ENCODE data around the gene GABRG3. TPM values are rescaled to one million over a fixed set of nuclear protein-coding genes. Genes with fewer than 3 reads are reported as not detected.

Gene GABRG3
- total and polyA plus RNA-seq, 12 donors = 0.08 to 1.1 (median 0.44) TPM; not detected in 5

DNA sequence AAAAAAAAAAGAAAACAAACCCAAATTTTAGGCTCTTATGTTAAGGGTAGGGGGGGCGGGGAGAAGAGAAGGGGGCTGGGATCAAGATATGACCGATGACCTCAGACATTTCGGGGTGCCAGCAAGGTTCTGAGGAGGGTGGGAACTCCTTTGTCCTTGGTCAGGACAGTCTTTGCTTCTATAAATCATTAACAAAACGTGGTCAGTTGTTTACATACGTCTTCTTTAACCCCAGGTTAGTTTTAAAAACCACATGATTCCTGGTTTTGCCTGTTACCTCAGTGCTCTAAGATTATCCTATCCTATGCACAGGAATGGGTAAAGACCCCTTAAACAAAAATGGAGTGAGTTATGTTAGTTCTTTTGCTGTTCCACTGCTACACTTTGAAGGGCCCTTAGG is 285.5 kb downstream of the GABRG3 start:
- no peak for DNase-seq
- H3K4me3 ChIP-seq = no peak overlapping the region
- H3K9me3 ChIP-seq (replicated peaks in 1 of 3) = no peaks in the 10 kb centered on the region
- H3K4me1 ChIP-seq (replicated peaks in 1 of 2) = no peaks in the 10 kb centered on the region
- WGBS, 4 donors = 73 to 85% (median 76%) methylated on average over 5 of the region's 5 CpGs
- TF ChIP-seq, protein P1, sequence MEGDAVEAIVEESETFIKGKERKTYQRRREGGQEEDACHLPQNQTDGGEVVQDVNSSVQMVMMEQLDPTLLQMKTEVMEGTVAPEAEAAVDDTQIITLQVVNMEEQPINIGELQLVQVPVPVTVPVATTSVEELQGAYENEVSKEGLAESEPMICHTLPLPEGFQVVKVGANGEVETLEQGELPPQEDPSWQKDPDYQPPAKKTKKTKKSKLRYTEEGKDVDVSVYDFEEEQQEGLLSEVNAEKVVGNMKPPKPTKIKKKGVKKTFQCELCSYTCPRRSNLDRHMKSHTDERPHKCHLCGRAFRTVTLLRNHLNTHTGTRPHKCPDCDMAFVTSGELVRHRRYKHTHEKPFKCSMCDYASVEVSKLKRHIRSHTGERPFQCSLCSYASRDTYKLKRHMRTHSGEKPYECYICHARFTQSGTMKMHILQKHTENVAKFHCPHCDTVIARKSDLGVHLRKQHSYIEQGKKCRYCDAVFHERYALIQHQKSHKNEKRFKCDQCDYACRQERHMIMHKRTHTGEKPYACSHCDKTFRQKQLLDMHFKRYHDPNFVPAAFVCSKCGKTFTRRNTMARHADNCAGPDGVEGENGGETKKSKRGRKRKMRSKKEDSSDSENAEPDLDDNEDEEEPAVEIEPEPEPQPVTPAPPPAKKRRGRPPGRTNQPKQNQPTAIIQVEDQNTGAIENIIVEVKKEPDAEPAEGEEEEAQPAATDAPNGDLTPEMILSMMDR (IDR thresholded peaks at IDR 0.05) = no peak
- TF ChIP-seq POLR2A (IDR thresholded peaks at IDR 0.05) = no peak
- no peak overlapping the region for H3K27ac ChIP-seq
- intact Hi-C loops (cut with DNase I) = no loop called here
- no peaks in the 10 kb centered on the region for H3K36me3 ChIP-seq (replicated peaks in 1 of 2)
- no peaks in the 10 kb centered on the region for H3K27me3 ChIP-seq

DNA sequence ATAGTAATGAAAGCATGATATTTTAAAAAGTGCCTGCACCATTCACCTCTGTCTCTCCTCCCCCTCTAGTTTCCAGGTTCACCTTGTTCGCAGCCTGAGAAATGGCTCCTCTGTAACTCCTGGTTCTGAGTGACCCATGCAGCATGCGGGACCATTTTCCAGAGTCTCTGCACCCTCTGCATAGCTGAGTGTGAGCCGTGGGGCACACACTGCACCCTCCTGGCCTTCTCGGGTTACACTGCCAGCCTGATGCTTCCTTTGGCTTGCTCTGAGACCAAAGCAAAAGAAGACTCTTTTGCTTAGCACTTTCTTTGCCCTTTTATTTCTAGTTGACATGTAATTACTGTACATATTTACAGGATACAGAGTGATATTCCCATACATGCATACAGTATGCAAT is 287.3 kb downstream of the GABRG3 start:
- H3K4me1 ChIP-seq (replicated peaks in 1 of 2) = no peaks in the 10 kb centered on the region
- TF ChIP-seq POLR2A (IDR thresholded peaks at IDR 0.05) = no peak
- no peak overlapping the region for H3K27ac ChIP-seq
- H3K9me3 ChIP-seq (replicated peaks in 1 of 3) = no peaks in the 10 kb centered on the region
- no peak for DNase-seq
- no peak overlapping the region for H3K4me3 ChIP-seq
- no peaks in the 10 kb centered on the region for H3K36me3 ChIP-seq (replicated peaks in 1 of 2)
- 57 to 78% (median 65%) methylated on average over 4 of the region's 4 CpGs for WGBS, 4 donors
- no peaks in the 10 kb centered on the region for H3K27me3 ChIP-seq
- intact Hi-C loops (cut with DNase I) = no loop called here

DNA sequence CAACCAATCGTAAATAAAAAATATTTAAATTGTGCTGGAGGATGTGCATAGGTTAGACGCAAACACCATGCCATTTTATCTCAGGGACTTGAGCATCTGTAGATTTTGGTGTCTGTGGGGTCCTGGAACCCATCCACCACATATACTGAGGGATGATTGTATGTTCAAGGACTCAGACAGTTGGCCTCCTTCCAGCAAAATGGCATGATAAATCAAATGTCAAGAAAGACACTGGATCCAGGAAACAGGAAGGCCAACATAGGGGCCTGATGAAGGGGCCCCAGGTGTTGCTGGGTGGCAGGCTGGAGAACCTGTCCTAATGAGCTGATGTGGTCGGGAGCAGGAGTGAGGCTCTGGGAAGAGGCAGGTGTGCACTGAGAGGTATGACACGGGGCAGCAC is 289.5 kb downstream of the GABRG3 start:
- Histone ChIP-seq H3K4me1 (replicated peaks in 1 of 2) (no peaks in the 10 kb centered on the region), H3K27ac (no peak overlapping the region), H3K4me3 (no peak overlapping the region), H3K27me3 (no peaks in the 10 kb centered on the region), H3K36me3 (replicated peaks in 1 of 2) (no peaks in the 10 kb centered on the region), H3K9me3 (replicated peaks in 1 of 3) (no peaks in the 10 kb centered on the region)
- WGBS, 4 donors = 67 to 91% (median 74%) methylated on average over 4 of the region's 4 CpGs
- TF ChIP-seq, protein P1 (IDR thresholded peaks at IDR 0.05) = no peak
- TF ChIP-seq POLR2A (IDR thresholded peaks at IDR 0.05) = no peak
- DNase-seq = no peak
- intact Hi-C loops (cut with DNase I) = no loop called here

DNA sequence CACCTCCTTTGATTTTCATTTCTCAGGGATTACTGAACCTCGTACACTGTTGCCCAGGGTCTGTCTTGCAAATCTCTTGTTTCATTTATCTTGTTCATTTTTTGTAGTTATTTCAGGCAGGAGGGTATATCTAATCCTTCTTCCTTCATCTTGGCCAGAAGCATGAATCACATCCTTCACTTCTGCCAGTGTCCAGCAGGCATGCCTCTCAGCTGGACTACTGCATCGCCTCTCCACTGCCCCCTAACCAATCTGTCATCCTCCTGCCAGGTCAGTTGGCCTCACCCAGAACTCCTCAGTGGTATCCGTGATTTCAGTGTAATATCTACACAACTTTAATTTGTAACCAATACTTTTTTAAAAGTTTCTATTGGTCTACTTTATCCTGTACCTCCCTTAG is 297.9 kb downstream of the GABRG3 start:
- TF ChIP-seq, protein P1 (IDR thresholded peaks at IDR 0.05) = no peak
- TF ChIP-seq POLR2A (IDR thresholded peaks at IDR 0.05) = no peak
- no peaks in the 10 kb centered on the region for H3K36me3 ChIP-seq (replicated peaks in 1 of 2)
- H3K4me3 ChIP-seq = no peak overlapping the region
- H3K27ac ChIP-seq = no peak overlapping the region
- no peaks in the 10 kb centered on the region for H3K27me3 ChIP-seq
- no peak for DNase-seq
- WGBS, 4 donors = 58 to 76% (median 65%) methylated on average over 3 of the region's 3 CpGs
- H3K4me1 ChIP-seq (replicated peaks in 1 of 2) = no peaks in the 10 kb centered on the region
- H3K9me3 ChIP-seq (replicated peaks in 1 of 3) = no peaks in the 10 kb centered on the region
- intact Hi-C loops (cut with DNase I) = no loop called here

DNA sequence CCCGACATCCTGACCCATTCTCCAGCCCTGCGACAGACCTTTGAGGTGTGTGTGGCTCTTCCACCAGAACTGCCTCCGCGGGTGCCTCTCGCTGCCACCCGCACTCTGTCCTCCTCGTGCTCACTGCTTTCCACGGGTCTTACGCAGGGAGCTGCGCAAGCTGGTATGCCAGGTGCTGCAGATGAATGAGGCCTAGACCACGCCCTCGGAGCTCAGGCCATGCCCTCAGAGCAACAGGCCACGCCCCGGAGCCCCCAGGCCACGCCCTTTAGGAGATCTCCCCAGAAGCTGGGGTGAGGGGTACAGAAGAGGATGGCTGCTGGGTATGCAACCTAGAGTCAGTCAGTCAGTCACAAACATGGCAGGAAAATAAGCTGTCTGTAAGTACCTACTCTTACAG is 300.3 kb downstream of the GABRG3 start:
- Histone ChIP-seq H3K4me1 (replicated peaks in 1 of 2) (no peaks in the 10 kb centered on the region), H3K36me3 (replicated peaks in 1 of 2) (no peaks in the 10 kb centered on the region), H3K27me3 (no peaks in the 10 kb centered on the region), H3K27ac (no peak overlapping the region), H3K4me3 (no peak overlapping the region), H3K9me3 (replicated peaks in 1 of 3) (no peaks in the 10 kb centered on the region)
- intact Hi-C loops (cut with DNase I) = no loop called here
- DNase-seq = no peak
- TF ChIP-seq POLR2A (IDR thresholded peaks at IDR 0.05) = no peak
- TF ChIP-seq, protein P1 (IDR thresholded peaks at IDR 0.05) = no peak
- 82 to 88% (median 86%) methylated on average over 11 to 15 of the region's 15 CpGs for WGBS, 4 donors

Data from adrenal gland (tissue), 12 donors.